Stimulated activated CD8-positive, alpha-beta memory T cell treated with anti-CD3 and anti-CD28 coated beads, Interleukin-15, amount 100 ng/mL, for 24 hours (primary cell): ENCODE results near the gene DGKI.

ENCODE experiments used
- DNase-seq: peaks from one replicate; pipeline ENCODE4 v3.0.0-alpha.2; 2020; ENCODE audit warnings: low read depth

The DGKI gene

DNA sequence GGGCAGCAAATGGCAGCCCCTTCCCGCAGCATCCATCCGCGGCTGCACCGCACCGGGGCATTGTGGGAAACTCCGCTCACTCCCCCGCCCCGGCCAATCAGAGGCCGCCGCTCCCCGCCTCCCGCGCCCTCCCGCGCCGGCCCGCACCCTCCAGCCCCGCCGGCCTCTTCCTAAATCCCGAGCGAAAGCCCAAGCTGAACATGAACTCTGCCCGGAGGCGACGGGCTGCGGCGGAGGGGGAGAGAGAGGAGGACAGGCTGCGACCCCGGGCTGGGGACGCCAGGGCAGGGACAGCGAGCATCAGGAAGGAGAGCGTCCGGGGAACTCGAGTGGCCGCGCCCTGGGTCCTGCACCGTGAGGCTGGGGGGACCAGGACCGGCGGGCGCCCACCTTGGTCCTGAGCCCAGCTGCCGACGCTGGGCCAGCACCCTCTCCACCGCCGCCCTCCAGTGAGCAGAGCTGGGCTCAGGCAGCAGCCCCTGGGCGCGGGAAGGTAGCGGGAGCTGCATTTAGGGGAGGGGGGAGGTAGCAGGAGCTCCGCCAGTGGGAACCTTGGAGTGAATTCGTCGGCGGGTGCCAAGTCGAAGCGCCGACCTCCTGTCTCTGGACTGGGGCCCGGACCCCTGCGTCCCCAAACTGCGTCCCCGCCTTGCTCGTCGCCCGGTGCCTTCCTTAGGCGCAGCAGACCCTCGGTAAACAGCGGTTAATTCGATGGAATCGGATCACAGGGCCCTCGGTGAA lies at the start of gene DGKI:
Gene DGKI (minus strand): TSS at position 148 of the 741 bp plus-strand sequence.
- DNase-seq: peak; percentile 0

DNA sequence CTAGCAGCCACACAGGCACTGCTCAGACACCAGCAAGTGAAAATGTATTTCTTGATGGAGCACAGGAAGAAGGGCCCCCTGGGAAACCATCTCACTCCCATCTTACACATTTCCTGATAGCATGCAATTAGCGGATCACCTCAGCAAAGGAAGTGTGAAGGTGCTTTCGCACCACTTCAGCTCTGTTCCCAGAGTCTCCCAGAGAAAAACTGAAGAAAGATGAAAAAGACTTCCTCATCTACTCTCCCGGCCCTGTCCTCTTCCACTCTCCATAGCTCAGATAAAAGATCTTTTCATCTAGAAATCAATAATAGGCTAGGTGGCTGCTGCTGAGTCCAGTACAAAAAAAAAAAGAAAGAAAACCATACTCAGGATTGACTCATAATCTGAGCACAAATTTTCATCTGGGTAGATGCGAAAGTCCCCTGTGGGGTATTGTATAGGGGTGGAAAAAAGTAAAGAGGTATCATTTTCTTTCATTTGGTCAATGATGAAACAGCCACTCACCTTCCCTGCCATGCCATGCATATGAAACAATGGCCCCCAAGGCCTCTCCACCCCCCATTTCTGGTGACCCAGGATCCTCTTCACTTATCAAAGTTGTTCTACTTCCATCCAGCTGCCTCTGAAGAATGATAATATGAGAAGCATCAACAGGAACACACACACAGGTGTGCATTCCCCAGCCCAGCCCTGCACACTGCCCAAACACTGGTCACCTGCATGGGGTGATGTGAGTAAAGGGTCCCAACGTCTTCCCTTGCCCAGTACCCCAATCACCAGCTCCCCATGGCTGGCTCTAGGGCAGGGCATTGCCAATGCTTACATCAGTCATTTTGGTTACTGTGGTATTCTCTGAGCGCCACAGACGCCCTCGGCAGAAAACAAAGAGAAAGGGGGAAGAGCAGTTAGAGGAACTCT lies 48.8 kb upstream of the DGKI start:
- no peak for DNase-seq

- DNase-seq: no peak
These were observed 46.5 kb upstream of the DGKI start for GRCh38 chr7:137893143-137893742.

DNA sequence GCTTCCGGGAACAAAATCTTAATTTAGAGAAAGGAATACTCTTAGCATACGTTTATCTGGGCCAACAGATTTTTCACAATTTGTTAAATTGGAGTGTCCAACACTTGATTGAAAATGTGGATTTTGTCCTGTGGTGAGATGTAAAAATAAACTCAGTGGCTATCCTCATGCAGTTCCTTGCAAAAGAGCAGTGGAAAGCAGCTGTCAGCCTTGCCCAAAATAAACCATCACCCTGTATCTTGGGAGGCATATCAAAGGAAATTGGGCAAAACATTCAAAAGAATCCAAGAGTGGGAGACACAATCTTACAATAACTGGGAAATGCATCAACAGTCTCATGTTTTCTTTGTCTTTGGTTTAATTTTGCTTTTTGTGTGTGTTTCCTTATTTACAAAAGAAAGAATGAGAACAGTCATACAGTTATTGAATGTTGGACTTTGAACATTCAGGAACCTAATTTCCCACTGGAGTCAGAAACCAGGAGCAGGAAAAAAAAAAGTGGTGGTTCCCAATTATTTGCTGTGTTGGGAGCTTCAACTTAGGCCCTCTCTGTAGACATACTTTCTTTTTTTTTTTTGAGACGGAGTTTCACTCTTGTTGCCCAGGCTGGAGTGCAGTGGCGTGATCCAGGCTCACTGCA lies 44.4 kb upstream of the DGKI start:
- no peak for DNase-seq

DNA sequence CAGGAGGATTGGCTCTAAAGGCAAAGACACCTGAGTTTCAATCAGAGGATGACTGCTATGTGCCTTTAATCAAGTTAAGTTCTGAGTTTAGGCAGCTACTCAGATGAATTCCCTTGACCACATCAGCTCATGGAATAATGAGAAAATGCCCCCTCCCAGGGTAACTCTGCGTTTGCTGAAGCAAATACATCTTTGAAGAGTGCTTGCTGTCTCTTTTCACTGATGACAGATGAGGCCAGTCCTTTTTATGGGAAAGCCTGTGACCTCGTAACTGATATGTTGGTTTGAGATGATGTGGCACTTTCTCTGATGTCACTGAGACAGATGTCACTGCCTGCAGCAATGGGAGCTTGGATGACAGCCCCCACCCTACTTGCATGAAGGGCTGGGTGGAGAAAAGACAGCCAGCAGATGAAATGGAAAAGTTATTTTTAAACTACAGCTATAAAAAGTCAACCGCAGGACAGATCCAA lies 43.7 kb upstream of the DGKI start:
- DNase-seq: no peak

DNA sequence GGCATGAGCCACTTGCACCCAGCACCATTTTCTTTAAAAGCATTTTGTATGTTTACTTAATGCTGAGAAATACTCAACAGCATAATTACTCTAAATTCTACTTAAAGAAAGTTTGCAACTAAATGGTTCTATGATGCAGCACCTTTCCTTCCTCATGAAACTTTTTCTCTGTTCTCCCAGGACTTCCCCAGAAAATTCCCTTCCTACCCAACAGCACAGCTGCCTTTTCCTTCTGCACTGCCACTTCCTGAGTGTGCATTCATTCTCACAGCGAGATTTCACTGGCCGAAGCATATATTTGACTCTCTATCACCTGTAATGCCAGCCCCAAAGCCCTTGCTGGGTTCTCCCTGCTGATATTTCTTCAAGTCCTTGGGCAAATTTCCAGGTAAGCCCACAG lies 41.5 kb upstream of the DGKI start:
- no peak for DNase-seq

DNA sequence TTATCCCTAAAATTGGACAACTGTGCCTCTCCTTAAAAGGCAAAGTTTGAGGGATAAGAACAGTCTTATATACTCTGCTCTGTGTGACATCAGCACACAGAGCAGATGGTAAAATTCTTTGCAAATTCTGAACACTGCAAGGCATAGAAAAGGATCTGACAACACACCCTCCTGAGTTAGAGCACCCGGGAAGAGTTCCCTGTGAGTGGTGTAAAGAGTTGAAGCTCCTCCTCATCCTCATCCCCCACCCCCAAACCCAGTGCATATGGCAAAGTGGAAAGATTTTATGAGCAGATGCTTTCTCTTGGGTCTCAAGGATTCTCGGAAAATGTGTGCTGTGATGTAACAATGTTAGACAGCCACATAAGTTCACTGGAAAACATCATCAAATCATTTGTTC lies 40.0 kb upstream of the DGKI start:
- no peak for DNase-seq

- no peak for DNase-seq
These were observed 39.5 kb upstream of the DGKI start for GRCh38 chr7:137886281-137886680.

- no peak for DNase-seq
These were observed 38.9 kb upstream of the DGKI start for GRCh38 chr7:137885678-137886077.

GRCh38 chr7:137882806-137883205 lies 36.0 kb upstream of the DGKI start:
- DNase-seq: no peak

DNA sequence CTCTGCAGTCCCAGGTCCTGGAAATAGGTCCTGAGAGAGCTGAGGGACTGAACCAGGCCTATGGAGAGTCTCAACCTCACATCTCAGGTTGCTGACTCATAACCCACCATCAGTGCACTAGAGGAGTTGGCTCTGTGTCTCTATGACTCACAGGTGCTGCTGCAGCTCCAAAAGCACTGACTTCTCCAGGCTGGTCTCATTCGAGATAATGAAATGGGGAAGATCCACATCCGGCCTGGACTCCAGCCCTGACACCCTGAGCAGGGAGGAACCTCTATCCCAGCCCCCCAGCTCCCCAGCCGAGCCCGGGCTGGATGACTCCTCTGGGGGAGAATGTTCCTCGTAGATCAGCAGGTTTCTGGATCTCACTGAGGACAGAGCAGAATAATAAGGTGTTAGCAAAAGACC lies 35.5 kb upstream of the DGKI start:
- DNase-seq: no peak

DNA sequence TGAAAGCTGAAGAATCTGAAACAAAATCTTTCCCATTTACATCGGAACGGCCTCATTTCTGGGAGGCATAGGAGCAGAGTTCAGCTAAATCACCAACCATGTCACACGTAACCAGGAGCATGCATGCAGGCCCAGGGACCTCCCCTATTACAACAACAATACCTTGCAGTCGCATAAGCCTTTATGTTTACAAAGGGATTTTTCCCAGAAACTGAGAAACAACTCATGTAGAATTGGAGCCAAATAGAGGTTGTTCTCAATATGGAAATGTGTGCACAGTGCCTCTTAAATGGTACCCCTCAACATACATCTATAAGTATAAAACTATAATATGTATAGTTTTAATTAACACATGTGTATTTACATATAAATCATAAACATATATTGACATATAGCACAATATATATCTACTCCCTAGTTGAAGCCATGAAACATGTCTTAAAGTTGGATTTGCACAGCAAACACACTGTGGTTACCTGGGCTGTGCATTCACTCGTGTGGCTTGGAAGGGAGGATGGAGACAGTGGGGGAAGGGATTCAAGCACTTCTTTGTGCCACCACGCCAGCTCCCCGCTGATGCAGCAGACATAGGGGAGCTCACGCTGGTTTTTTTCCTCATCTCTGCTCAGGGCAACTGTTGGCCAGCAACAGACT lies 35.0 kb upstream of the DGKI start:
- DNase-seq: no peak

DNA sequence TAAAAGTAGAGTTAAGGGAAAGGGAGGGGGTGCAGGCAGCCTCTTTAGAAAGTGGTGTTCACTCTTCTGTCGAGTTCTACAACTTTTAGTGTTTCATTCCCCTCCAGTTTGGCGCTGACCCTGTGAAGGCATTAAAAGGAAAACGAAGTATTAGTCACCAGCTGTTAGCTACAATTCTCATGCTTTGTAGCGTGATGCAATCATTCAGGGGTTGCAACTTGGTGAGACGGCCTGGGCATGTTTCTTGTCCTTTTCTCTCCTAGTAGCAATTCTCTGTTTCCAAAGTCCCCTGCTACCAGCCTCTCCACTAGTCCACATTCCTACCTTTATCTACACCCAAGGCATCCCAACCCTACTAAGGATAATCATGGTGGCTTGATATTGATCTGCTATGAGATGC lies 33.7 kb upstream of the DGKI start:
- DNase-seq: no peak

DNA sequence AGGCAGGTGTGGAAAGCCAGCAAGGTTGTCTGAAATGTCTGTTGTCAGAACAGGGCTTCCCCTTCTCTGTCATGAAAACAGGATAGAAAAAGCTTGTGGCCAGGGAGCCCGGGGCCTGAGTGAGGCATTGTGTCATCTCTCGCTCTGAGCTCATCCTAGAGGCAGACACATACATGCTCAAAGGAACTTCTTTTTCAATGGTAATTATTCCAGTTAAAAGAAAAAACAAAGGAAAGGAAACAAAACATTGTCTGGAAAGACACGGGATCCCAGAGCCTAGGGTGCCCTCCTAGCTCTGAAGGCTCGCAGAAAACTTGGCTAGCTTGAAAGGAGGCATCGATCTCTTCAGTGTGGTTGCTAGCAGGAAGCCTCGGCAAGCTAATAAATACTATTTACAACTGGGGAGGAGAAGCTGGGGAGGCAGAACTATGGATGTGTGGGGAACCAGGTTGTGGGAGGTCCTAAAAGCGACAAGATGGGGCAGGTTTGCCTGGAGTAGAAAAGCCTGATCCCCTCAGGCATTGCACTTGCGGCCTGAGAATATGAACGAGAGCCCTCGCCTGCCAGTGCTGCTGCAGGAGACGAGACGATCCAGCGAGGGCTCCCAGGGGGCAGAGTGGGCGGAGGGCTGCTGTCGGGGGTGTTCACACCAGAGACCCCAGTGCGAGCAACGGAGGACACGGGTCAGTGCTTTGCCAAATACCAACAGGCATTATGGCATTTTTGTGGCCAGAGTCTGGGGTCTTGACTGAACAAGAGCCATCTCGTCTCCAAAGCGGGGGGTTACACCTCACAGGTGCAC lies 32.8 kb upstream of the DGKI start:
- no peak for DNase-seq

- DNase-seq: no peak
These were observed 31.7 kb upstream of the DGKI start for GRCh38 chr7:137878333-137878961.

DNA sequence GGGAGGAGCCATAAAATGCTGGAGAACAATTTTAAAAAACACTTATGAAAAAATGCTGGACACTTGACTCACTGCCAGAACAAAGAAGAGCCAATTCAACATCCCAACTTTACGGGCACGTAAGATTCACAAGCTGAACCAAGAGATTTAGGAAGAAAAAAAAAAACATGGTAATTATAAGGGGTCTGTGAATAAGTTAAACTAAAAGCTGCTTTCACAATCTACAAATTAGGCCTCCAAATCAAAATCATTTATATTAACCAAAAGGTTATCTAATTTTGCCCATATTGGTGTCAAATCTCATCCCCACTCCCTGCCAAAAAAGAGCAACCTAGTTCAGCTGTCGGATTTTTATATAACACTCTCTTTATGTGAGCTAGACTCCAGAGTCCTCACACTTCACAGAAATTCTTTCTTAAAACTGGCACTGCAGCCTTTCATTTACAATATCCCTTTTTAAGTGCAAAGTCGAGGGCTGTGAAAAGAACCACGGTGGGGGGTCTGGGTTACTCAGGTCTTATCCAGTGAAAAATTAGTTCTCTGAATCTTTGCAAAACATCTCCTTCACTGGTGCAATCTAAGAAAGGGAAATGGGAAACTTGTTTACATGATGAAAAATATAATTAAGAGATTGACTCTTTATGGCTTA lies 30.4 kb upstream of the DGKI start:
- no peak for DNase-seq

GRCh38 chr7:137875746-137876145 lies 29.0 kb upstream of the DGKI start:
- no peak for DNase-seq

- no peak for DNase-seq
These were observed 27.4 kb upstream of the DGKI start for GRCh38 chr7:137873979-137874777.

DNA sequence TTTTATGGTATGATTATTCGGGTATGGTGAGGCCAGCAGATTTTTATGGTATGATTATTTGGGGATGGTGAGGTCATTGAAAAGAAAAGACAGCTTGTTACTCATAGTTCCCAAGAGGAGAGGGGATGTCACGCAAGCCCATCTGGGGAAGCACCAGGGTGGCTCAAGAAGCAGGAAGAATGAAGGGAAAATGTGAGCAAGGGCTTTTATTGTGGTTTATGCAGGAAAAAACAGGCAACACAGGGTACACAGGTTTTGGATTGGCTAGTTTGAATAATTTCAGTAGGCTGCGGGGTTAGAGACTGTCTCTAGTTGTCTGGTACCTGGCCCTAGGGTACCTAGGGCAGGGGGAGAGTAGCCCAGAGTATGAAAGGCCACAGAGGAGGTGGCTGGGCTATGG lies 26.8 kb upstream of the DGKI start:
- no peak for DNase-seq
